GM23338 (cell line): ENCODE results near the gene KCNN3.

Experiments used
- CREB1 ChIP-seq: fragments of 250-450 bp; sonication (Bioruptor Pico); IDR thresholded peaks from 2 replicates; pipeline ENCODE4 v1.5.0; 2020; ENCODE audit warnings: low read depth, mild to moderate bottlenecking, moderate library complexity
- ETS1 ChIP-seq: IDR thresholded peaks from 2 replicates; pipeline ENCODE4 v1.6.1; 2016; ENCODE audit warnings: antibody characterized with exemption
- EZH2 ChIP-seq: fragments of 200-600 bp; sonication (generic); IDR thresholded peaks from one replicate; pipeline ENCODE4 v1.8.0; 2017; ENCODE audit warnings: antibody characterized with exemption, mild to moderate bottlenecking, low read depth; ENCODE audit not compliant: unreplicated experiment
- POLR2AphosphoS5 ChIP-seq: IDR thresholded peaks from 2 replicates; pipeline ENCODE4 v1.6.1; 2016; ENCODE audit warnings: antibody characterized with exemption, low read depth
- TF ChIP-seq, protein P1 (sequence below), 2 experiments: fragments of 200-600 bp in 1 of 2; sonication (generic) in 1 of 2; conservative IDR thresholded peaks; 2 replicates each; pipeline versions ENCODE4 v1.5.1 to v1.6.1; 2016 to 2017; ENCODE audit warnings: antibody characterized with exemption in 2 of 2, low read depth in 2 of 2, mild to moderate bottlenecking in 2 of 2, moderate library complexity in 1 of 2

DNA sequence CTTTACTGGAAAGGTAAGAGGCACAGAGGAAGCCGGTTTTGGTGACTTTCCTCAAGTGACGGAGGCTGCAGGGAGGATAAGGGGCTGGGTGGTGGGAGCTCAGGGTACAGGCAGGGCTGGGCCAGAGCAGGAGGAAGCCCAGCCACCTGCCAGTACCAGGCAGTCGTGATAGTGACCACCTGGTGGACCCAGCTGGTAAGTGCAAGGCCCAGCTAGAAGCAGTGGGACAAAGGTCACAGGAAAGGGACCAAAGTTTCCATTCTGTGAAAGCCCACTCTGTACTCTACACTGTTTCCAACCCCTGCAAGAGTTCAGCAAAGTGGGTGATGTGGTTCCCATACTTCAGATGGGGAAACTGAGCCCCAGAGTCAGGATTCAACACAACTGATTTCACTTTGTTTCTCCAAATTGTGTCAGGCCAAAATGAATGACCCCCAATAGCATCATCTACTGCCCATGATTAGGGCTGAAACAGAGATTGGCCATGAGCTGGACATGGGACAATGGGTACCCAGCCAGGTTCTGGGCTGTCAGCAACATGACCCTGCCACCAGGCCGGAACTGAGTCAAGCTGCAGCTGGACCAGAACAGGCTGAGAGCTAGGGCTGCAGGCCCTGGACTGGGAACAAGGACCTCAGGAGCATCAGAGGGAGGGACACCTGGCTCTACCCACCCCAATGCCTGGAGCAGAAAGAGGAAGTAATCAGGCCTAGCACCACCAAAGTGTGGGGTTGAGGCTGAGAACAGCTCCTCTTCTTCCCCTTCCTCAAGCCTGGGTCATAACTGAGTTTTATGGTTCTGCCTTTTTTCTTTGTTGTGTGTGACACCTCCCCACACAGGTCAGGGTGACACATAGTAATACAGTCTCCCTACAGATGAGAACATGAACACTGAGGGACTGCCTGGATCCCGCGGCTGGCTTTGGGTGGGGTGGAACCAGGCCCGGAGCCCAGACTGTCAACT, 50.2 kb downstream of the KCNN3 start:
- TF ChIP-seq, protein P1, sequence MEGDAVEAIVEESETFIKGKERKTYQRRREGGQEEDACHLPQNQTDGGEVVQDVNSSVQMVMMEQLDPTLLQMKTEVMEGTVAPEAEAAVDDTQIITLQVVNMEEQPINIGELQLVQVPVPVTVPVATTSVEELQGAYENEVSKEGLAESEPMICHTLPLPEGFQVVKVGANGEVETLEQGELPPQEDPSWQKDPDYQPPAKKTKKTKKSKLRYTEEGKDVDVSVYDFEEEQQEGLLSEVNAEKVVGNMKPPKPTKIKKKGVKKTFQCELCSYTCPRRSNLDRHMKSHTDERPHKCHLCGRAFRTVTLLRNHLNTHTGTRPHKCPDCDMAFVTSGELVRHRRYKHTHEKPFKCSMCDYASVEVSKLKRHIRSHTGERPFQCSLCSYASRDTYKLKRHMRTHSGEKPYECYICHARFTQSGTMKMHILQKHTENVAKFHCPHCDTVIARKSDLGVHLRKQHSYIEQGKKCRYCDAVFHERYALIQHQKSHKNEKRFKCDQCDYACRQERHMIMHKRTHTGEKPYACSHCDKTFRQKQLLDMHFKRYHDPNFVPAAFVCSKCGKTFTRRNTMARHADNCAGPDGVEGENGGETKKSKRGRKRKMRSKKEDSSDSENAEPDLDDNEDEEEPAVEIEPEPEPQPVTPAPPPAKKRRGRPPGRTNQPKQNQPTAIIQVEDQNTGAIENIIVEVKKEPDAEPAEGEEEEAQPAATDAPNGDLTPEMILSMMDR (conservative IDR thresholded peaks at IDR 0.05; ENCODE audit: low read depth in 2 of 2): peak; percentile 53 to 74
- TF ChIP-seq ETS1 (no peak), POLR2AphosphoS5 (no peak), CREB1 (CRISPR knock-in tag) (no peak), EZH2 (no peak)
